H4 (cell line): Measurements from ENCODE around the gene CYLC1. TPM values are rescaled to one million over a fixed set of nuclear protein-coding genes. Genes with fewer than 3 reads are reported as not detected.

ENCODE experiments used
- DNase-seq: peaks from one replicate; pipeline ENCODE4 v3.0.0-alpha.2; 2015; ENCODE audit warnings: low spot score
- total RNA-seq: library from RNA; depleted of rRNA; stranded (reverse); fragments of >200 nt; shearing (Covaris generic); gene quantifications from 2 replicates; pipeline ENCODE4 v1.2.3, GENCODE V29; 2014; rRNA removed

Gene CYLC1
- total RNA-seq, result not detected in 2 replicates

- no peak for DNase-seq
These were observed at the start of gene CYLC1 for GRCh38 chrX:83860846-83861245. TSS of gene CYLC1 (plus strand) at chrX:83861146. CDS start at chrX:83861183, 37 bp downstream.

GRCh38 chrX:83819304-83819703, 41.6 kb upstream of the CYLC1 start:
- peak; percentile 2 for DNase-seq

GRCh38 chrX:83829874-83830273, 31.1 kb upstream of the CYLC1 start:
- no peak for DNase-seq

GRCh38 chrX:83845397-83845796, 15.5 kb upstream of the CYLC1 start:
- peak; percentile 23 for DNase-seq

GRCh38 chrX:83847339-83847738, 13.6 kb upstream of the CYLC1 start:
- no peak for DNase-seq

GRCh38 chrX:83888585-83888984, 27.6 kb downstream of the CYLC1 start:
- no peak for DNase-seq

GRCh38 chrX:83892433-83892832, 31.5 kb downstream of the CYLC1 start:
- no peak for DNase-seq

GRCh38 chrX:83906921-83907320, 46.0 kb downstream of the CYLC1 start:
- DNase-seq, result no peak

GRCh38 chrX:83916525-83916924, 55.6 kb downstream of the CYLC1 start:
- DNase-seq, result peak; percentile 5

GRCh38 chrX:83934220-83934619, 73.3 kb downstream of the CYLC1 start:
- DNase-seq, result no peak
